GM12878 (cell line): ENCODE measurements around the gene FNDC3B.

ENCODE experiments used
- CTCF ChIP-seq, 3 experiments: IDR thresholded peaks in 2 of 3; conservative IDR thresholded peaks in 1 of 3; 2 replicates each; pipeline ENCODE4 v1.5.1; 2011; ENCODE audit warnings: low read depth in 3 of 3, low read length in 3 of 3, mild to moderate bottlenecking in 3 of 3, control low read depth in 2 of 3, moderate library complexity in 2 of 3, inconsistent platforms in 1 of 3, mixed read lengths in 1 of 3; ENCODE audit not compliant: control insufficient read depth in 2 of 3, insufficient read depth in 1 of 3; ENCODE audit errors: extremely low read depth in 1 of 3
- FOS ChIP-seq: IDR thresholded peaks from 3 replicates; pipeline ENCODE4 v1.6.1; 2011; ENCODE audit warnings: borderline replicate concordance; ENCODE audit not compliant: insufficient read length; ENCODE audit errors: extremely low read depth
- FOXM1 ChIP-seq: IDR thresholded peaks from 2 replicates; pipeline ENCODE4 v1.6.1; 2012; ENCODE audit warnings: low read depth, mild to moderate bottlenecking, inconsistent platforms, low read length, moderate library complexity
- NRF1 ChIP-seq: conservative IDR thresholded peaks from 2 replicates; pipeline ENCODE4 v1.6.1; 2011; ENCODE audit warnings: mild to moderate bottlenecking, low read depth, low read length, improper control_type of control experiment
- POLR2A ChIP-seq: IDR thresholded peaks from 2 replicates; pipeline ENCODE4 v1.6.1; 2011; ENCODE audit warnings: low read depth, mild to moderate bottlenecking, low read length
- POLR2AphosphoS5 ChIP-seq: IDR thresholded peaks from 2 replicates; pipeline ENCODE4 v1.6.1; 2011; ENCODE audit warnings: mild to moderate bottlenecking, low read length, inconsistent platforms
- RAD51 ChIP-seq: fragments of 450-650 bp; IDR thresholded peaks from 2 replicates; pipeline ENCODE4 v1.6.1; 2016; ENCODE audit warnings: moderate library complexity, mild to moderate bottlenecking, inconsistent platforms
- TCF7 ChIP-seq: IDR thresholded peaks from 2 replicates; pipeline ENCODE4 v1.6.1; 2014; ENCODE audit warnings: antibody characterized with exemption, borderline replicate concordance

DNA sequence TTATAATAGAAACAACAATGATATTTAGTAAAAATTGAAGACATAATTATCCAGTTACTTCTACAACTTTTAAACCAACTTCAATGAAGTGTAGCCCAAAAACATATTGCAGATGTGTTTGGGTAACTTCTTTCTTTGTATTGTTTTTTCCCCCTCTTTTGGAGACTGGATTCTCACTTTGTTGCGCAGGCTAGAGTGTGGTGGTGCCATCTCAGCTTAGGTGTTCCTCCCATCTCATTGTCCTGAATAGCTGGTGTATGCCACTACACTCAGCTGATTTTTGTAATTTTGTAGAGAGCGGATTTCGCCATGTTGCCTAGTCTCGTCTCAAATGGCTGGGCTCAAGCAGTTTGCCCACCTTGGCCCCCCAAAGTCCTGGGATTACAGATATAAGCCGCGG is 148.1 kb downstream of the FNDC3B start:
- TF ChIP-seq POLR2A (no peak), RAD51 (no peak), TCF7 (no peak), FOXM1 (no peak), POLR2AphosphoS5 (no peak), NRF1 (no peak), FOS (no peak), CTCF (IDR thresholded peaks at IDR 0.05 in 2 of 3, conservative IDR thresholded peaks at IDR 0.05 in 1 of 3; ENCODE audit: control insufficient read depth in 2 of 3, extremely low read depth in 1 of 3, insufficient read depth in 1 of 3, low read depth in 3 of 3, low read length in 3 of 3) (no peak)
